HCT116 (cell line): ENCODE data around the gene TEAD1. TPM values are rescaled to one million over a fixed set of nuclear protein-coding genes. Genes with fewer than 3 reads are reported as not detected.

Experiments
- ATAC-seq: fragments of 200-7000 bp; cut with Tn5 transposase; 2 replicates; pipeline ENCODE4 v1.9.1; 2020; ENCODE audit warnings: mild to moderate bottlenecking, moderate library complexity
- BruUV-seq: library from RNA; stranded (reverse); fragments of 400-500 nt; replicated peaks from 2 replicates; lab custom pipeline; 2021; lab: Mats Ljungman, UMichigan
- CTCF ChIA-PET: fragments of 300-600 bp; sonication (Branson Sonifier 250); formaldehyde crosslinking; loops from one replicate; lab custom pipeline; 2021; ENCODE audit warnings: antibody characterized with exemption; lab: Charles Lee
- POLR2A ChIA-PET: fragments of 300-600, 350-600 bp; sonication (Branson Sonifier 250); formaldehyde crosslinking; loops from one replicate; lab custom pipeline; 2021; ENCODE audit warnings: antibody characterized with exemption; lab: Charles Lee
- RAD21 ChIA-PET, 2 experiments: fragments of 300-600 bp; sonication (Branson Sonifier 250); formaldehyde crosslinking; loops; one replicate each; lab custom pipeline; 2023; ENCODE audit warnings: low total read pairs in 2 of 2; ENCODE audit not compliant: uncharacterized antibody in 2 of 2, unreplicated experiment in 2 of 2, low non-redundant PET in 1 of 2; lab: Charles Lee
- DNase-seq: peaks from one replicate; pipeline ENCODE4 v3.0.0-alpha.2; 2010; ENCODE audit warnings: low read depth, low spot score
- H2AFZ ChIP-seq: fragments of 200-600 bp; shearing (Covaris generic), sonication (generic); 2 replicates; pipeline ENCODE4 v1.6.1; 2017; ENCODE audit warnings: low read depth, mixed run types, mixed read lengths, antibody characterized with exemption, low read length; ENCODE audit not compliant: poor library complexity, severe bottlenecking
- H3K27ac ChIP-seq: 2 replicates; pipeline ENCODE4 v1.5.1; 2012; ENCODE audit warnings: low read depth, low read length
- H3K27me3 ChIP-seq: fragments of 200-600 bp; sonication (generic); 2 replicates; pipeline ENCODE4 v1.6.1; 2016; ENCODE audit warnings: mixed run types, low read length, mixed read lengths; ENCODE audit not compliant: insufficient read depth
- H3K36me3 ChIP-seq, 2 experiments: fragments of 200-500 bp in 1 of 2; fragments of 200-600 bp in 1 of 2; sonication (Bioruptor generic) in 1 of 2; sonication (generic) in 1 of 2; 2 replicates each; pipeline versions ENCODE4 v1.5.1 to v1.6.1; 2014 to 2016; ENCODE audit warnings: low read length in 2 of 2, inconsistent platforms in 1 of 2, mixed read lengths in 1 of 2, mixed run types in 1 of 2; ENCODE audit not compliant: insufficient read depth in 2 of 2, control insufficient read depth in 1 of 2
- H3K4me1 ChIP-seq, 2 experiments: fragments of 200-600 bp in 1 of 2; sonication (generic) in 1 of 2; 2 replicates each; pipeline versions ENCODE4 v1.5.1 to v1.6.1; 2012 to 2017; ENCODE audit warnings: low read length in 2 of 2, inconsistent platforms in 1 of 2, mild to moderate bottlenecking in 1 of 2, mixed read lengths in 1 of 2, mixed run types in 1 of 2, moderate library complexity in 1 of 2; ENCODE audit not compliant: insufficient read depth in 2 of 2, control insufficient read depth in 1 of 2
- H3K4me2 ChIP-seq: fragments of 200-600 bp; sonication (generic); 2 replicates; pipeline ENCODE4 v1.6.1; 2017; ENCODE audit warnings: mixed run types, low read length, mixed read lengths
- H3K4me3 ChIP-seq, 2 experiments: fragments of 200-600 bp in 1 of 2; sonication (generic) in 1 of 2; replicated peaks in 1 of 2; 2 replicates each; pipeline ENCODE4 v1.5.1; 2011 to 2016; ENCODE audit warnings: low read length in 2 of 2, control low read depth in 1 of 2, low read depth in 1 of 2, mild to moderate bottlenecking in 1 of 2, mixed read lengths in 1 of 2, mixed run types in 1 of 2
- H3K79me2 ChIP-seq: fragments of 200-600 bp; sonication (generic); 2 replicates; pipeline ENCODE4 v1.6.1; 2017; ENCODE audit warnings: mild to moderate bottlenecking, mixed run types, low read length, moderate library complexity, mixed read lengths; ENCODE audit not compliant: insufficient read depth
- H3K9ac ChIP-seq: fragments of 200-600 bp; sonication (generic); 2 replicates; pipeline ENCODE4 v1.6.1; 2016; ENCODE audit warnings: low read length, mixed read lengths
- H3K9me2 ChIP-seq: fragments of 200-600 bp; sonication (generic), shearing (Covaris generic); 2 replicates; pipeline ENCODE4 v1.6.1; 2017; ENCODE audit warnings: mixed run types, mild to moderate bottlenecking, moderate library complexity; ENCODE audit not compliant: insufficient read depth
- H3K9me3 ChIP-seq, 2 experiments: fragments of 200-500 bp in 1 of 2; fragments of 200-600 bp in 1 of 2; sonication (Bioruptor generic) in 1 of 2; sonication (generic) in 1 of 2; 2 replicates each; pipeline ENCODE4 v1.6.1; 2014 to 2017; ENCODE audit warnings: low read length in 2 of 2, mixed read lengths in 2 of 2, inconsistent platforms in 1 of 2, low read depth in 1 of 2, mild to moderate bottlenecking in 1 of 2, mixed run types in 1 of 2, moderate library complexity in 1 of 2; ENCODE audit not compliant: control insufficient read depth in 1 of 2, insufficient read depth in 1 of 2
- H4K20me1 ChIP-seq: fragments of 200-600 bp; sonication (generic), shearing (Covaris generic); 2 replicates; pipeline ENCODE4 v1.6.1; 2017; ENCODE audit warnings: mixed run types, mild to moderate bottlenecking, moderate library complexity; ENCODE audit not compliant: insufficient read depth
- ATF3 ChIP-seq: IDR thresholded peaks from 2 replicates; pipeline ENCODE4 v1.6.1; 2012
- CEBPB ChIP-seq: IDR thresholded peaks from 2 replicates; pipeline ENCODE4 v1.6.1; 2012; ENCODE audit warnings: low read depth
- ELF1 ChIP-seq: IDR thresholded peaks from 2 replicates; pipeline ENCODE4 v1.6.1; 2012; ENCODE audit warnings: low read depth, borderline replicate concordance
- FOSL1 ChIP-seq: IDR thresholded peaks from 2 replicates; pipeline ENCODE4 v1.6.1; 2012; ENCODE audit warnings: low read depth
- JUND ChIP-seq: IDR thresholded peaks from 2 replicates; pipeline ENCODE4 v1.6.1; 2012
- POLR2AphosphoS5 ChIP-seq: IDR thresholded peaks from 2 replicates; pipeline ENCODE4 v1.6.1; 2011; ENCODE audit warnings: mild to moderate bottlenecking, low read depth, low read length, moderate library complexity
- RAD21 ChIP-seq: IDR thresholded peaks from 2 replicates; pipeline ENCODE4 v1.6.1; 2012; ENCODE audit warnings: low read depth, mild to moderate bottlenecking
- REST ChIP-seq: IDR thresholded peaks from 2 replicates; pipeline ENCODE4 v1.6.1; 2012; ENCODE audit warnings: low read depth
- SIN3A ChIP-seq: IDR thresholded peaks from 2 replicates; pipeline ENCODE4 v1.6.1; 2012; ENCODE audit warnings: low read depth
- TCF7L2 ChIP-seq: IDR thresholded peaks from 2 replicates; pipeline ENCODE4 v1.7.0; 2011; ENCODE audit warnings: borderline replicate concordance, inconsistent platforms; ENCODE audit not compliant: insufficient read depth, insufficient read length; ENCODE audit errors: extremely low read depth
- ZFX ChIP-seq: fragments of 450-650 bp; IDR thresholded peaks from 2 replicates; pipeline ENCODE4 v1.6.1; 2017
- intact Hi-C: fragments of 100-400 bp; cut with micrococcal nuclease; formaldehyde crosslinking; loops from 2 replicates; pipeline ENCODE4 v1.10.0; 2022
- total RNA-seq: library from RNA; stranded (reverse); gene quantifications from one replicate; pipeline ENCODE4 v1.2.1, GENCODE V29; 2021; ENCODE audit not compliant: unreplicated experiment

TEAD1 gene
- total RNA-seq, 1 experiment from 2014 or later, result 103 TPM

GRCh38 chr11:12854297-12854661, 180.1 kb downstream of the TEAD1 start:
- ChIA-PET CTCF (no interaction called here), RAD21 (no interaction called here)
- H3K4me1 ChIP-seq, result peaks cover 2 to 9% of the 10 kb centered on the region in 2 experiments; a peak in 2 of 4 replicates

More at GRCh38 chr11:12854297-12854661, 180.1 kb downstream of the TEAD1 start:
- DNase-seq (no peak), ATAC-seq (no peak)
- no TSS peak for BruUV-seq
- Histone ChIP-seq H3K4me2 (no peak overlapping the region), H4K20me1 (no peaks in the 10 kb centered on the region), H3K9ac (no peak overlapping the region), H3K9me2 (no peaks in the 10 kb centered on the region), H3K36me3 (no peaks in the 10 kb centered on the region), H2AFZ (no peak overlapping the region), H3K79me2 (peaks cover 27% of the 10 kb centered on the region), H3K4me3 (no peak overlapping the region), H3K27me3 (no peaks in the 10 kb centered on the region), H3K27ac (no peak overlapping the region), H3K9me3 (no peaks in the 10 kb centered on the region)
- TF ChIP-seq ATF3, result no peak
- no peak for TF ChIP-seq SIN3A
- TF ChIP-seq TCF7L2, result no peak
- TF ChIP-seq ELF1, result no peak
- TF ChIP-seq RAD21, result no peak
- TF ChIP-seq REST, result no peak
- no peak for TF ChIP-seq POLR2AphosphoS5
- no peak for TF ChIP-seq CEBPB
- no peak for TF ChIP-seq FOSL1
- TF ChIP-seq JUND, result no peak
- TF ChIP-seq ZFX, result no peak
- intact Hi-C loops, result no loop called here
- POLR2A ChIA-PET, result no interaction called here
